Lower lobe of right lung (tissue), 2 donors: ENCODE measurements around the gene HDLBP. TPM values are rescaled to one million over a fixed set of nuclear protein-coding genes. Genes with fewer than 3 reads are reported as not detected.

Source experiments
- ATAC-seq, 2 donors: fragments of 200-7000 bp; cut with Tn5 transposase; one replicate each; pipeline ENCODE4 v1.9.1; 2020 to 2022; ENCODE audit warnings: mild to moderate bottlenecking in 2 of 2, moderate library complexity in 2 of 2
- DNase-seq: peaks from one replicate; pipeline ENCODE4 v3.0.0-alpha.2; 2020
- H3K27ac ChIP-seq: fragments of 200-600 bp; one replicate; pipeline ENCODE4 v1.8.0; 2022
- H3K27me3 ChIP-seq: fragments of 200-600 bp; one replicate; pipeline ENCODE4 v1.8.0; 2022; ENCODE audit warnings: low read depth
- H3K36me3 ChIP-seq: fragments of 200-600 bp; one replicate; pipeline ENCODE4 v1.8.0; 2022; ENCODE audit warnings: mild to moderate bottlenecking
- H3K4me1 ChIP-seq: fragments of 200-600 bp; one replicate; pipeline ENCODE4 v1.8.0; 2022
- H3K4me3 ChIP-seq: fragments of 200-600 bp; one replicate; pipeline ENCODE4 v1.8.0; 2022; ENCODE audit warnings: mild to moderate bottlenecking
- H3K9me3 ChIP-seq: fragments of 200-600 bp; one replicate; pipeline ENCODE4 v1.8.0; 2022
- CTCF ChIP-seq: fragments of 200-600 bp; IDR thresholded peaks from one replicate; pipeline ENCODE4 v1.8.0; 2022; ENCODE audit warnings: antibody characterized with exemption, mild to moderate bottlenecking
- intact Hi-C: fragments of 100-400 bp; cut with DNase I; formaldehyde crosslinking; loops from one replicate; pipeline ENCODE4 v1.11.0; 2022
- total RNA-seq: library from RNA; stranded (reverse); fragmentation: NEBNext Ultra II Directional; extraction: Animal tissue kit (Norgen Biotek cat#: 25700); gene quantifications from one replicate; pipeline ENCODE4 v1.2.1, GENCODE V29; 2021
- donor health status: DM: no; HTN: yes; CAD: no; lungs with severe emphysema.

The HDLBP gene
- total RNA-seq, 1 donor from 2014 or later: 387 TPM

GRCh38 chr2:241215421-241215820, 100.1 kb downstream of the HDLBP start:
- Histone ChIP-seq H3K4me1 (peaks cover 12% of the 10 kb centered on the region), H3K4me3 (no peak overlapping the region), H3K9me3 (no peaks in the 10 kb centered on the region), H3K27ac (no peak overlapping the region), H3K36me3 (no peaks in the 10 kb centered on the region), H3K27me3 (no peaks in the 10 kb centered on the region)
- intact Hi-C loops: no loop called here
- ATAC-seq: no peak
- no peak for DNase-seq
- TF ChIP-seq CTCF: no peak

GRCh38 chr2:241214766-241215165, 100.7 kb downstream of the HDLBP start:
- TF ChIP-seq CTCF: no peak
- H3K36me3 ChIP-seq: no peaks in the 10 kb centered on the region
- ATAC-seq: no peak
- H3K4me3 ChIP-seq: no peak overlapping the region
- peaks cover 12% of the 10 kb centered on the region for H3K4me1 ChIP-seq
- H3K9me3 ChIP-seq: no peaks in the 10 kb centered on the region
- intact Hi-C loops: no loop called here
- H3K27ac ChIP-seq: no peak overlapping the region
- no peaks in the 10 kb centered on the region for H3K27me3 ChIP-seq
- no peak for DNase-seq

- Histone ChIP-seq H3K27me3 (no peaks in the 10 kb centered on the region), H3K4me3 (no peak overlapping the region), H3K36me3 (no peaks in the 10 kb centered on the region), H3K27ac (no peak overlapping the region), H3K4me1 (peaks cover 9% of the 10 kb centered on the region), H3K9me3 (no peaks in the 10 kb centered on the region)
- no peak for DNase-seq
- ATAC-seq: no peak
- intact Hi-C loops: no loop called here
- TF ChIP-seq CTCF: no peak
These were observed 101.3 kb downstream of the HDLBP start for GRCh38 chr2:241214209-241214608.

GRCh38 chr2:241213567-241213966, 101.9 kb downstream of the HDLBP start:
- DNase-seq: no peak
- intact Hi-C loops: no loop called here

GRCh38 chr2:241213041-241213440, 102.4 kb downstream of the HDLBP start:
- Histone ChIP-seq H3K27me3 (no peaks in the 10 kb centered on the region), H3K27ac (no peak overlapping the region), H3K9me3 (no peaks in the 10 kb centered on the region), H3K4me1 (no peaks in the 10 kb centered on the region), H3K4me3 (no peak overlapping the region), H3K36me3 (no peaks in the 10 kb centered on the region)
- intact Hi-C loops: no loop called here
- ATAC-seq (no peak), DNase-seq (no peak)
- TF ChIP-seq CTCF: no peak

More at GRCh38 chr2:241213567-241213966, 101.9 kb downstream of the HDLBP start:
- no peaks in the 10 kb centered on the region for H3K36me3 ChIP-seq
- no peaks in the 10 kb centered on the region for H3K9me3 ChIP-seq
- H3K4me3 ChIP-seq: no peak overlapping the region
- ATAC-seq: no peak
- peaks cover 2% of the 10 kb centered on the region for H3K4me1 ChIP-seq
- no peaks in the 10 kb centered on the region for H3K27me3 ChIP-seq
- TF ChIP-seq CTCF: no peak
- H3K27ac ChIP-seq: no peak overlapping the region

- Histone ChIP-seq H3K36me3 (no peaks in the 10 kb centered on the region), H3K27ac (no peak overlapping the region), H3K9me3 (no peaks in the 10 kb centered on the region), H3K4me3 (no peak overlapping the region), H3K4me1 (no peaks in the 10 kb centered on the region), H3K27me3 (no peaks in the 10 kb centered on the region)
- ATAC-seq (no peak), DNase-seq (no peak)
- TF ChIP-seq CTCF: no peak
- intact Hi-C loops: no loop called here
These were observed 104.2 kb downstream of the HDLBP start for GRCh38 chr2:241211276-241211675.
